ENCODE results near the gene TPRX2.

- TF ChIP-seq CTCF (IDR thresholded peaks at IDR 0.05; ENCODE audit: low read depth, low read length, missing input control), result no peak
- TF ChIP-seq GABPA (IDR thresholded peaks at IDR 0.05 in 1 of 2, conservative IDR thresholded peaks at IDR 0.05 in 1 of 2), result no peak
- no peak for TF ChIP-seq MAX (IDR thresholded peaks at IDR 0.05)
- TF ChIP-seq ZBTB33 (IDR thresholded peaks at IDR 0.05), result no peak
- TF ChIP-seq ATF3 (IDR thresholded peaks at IDR 0.05), result no peak
- TF ChIP-seq RXRA (IDR thresholded peaks at IDR 0.05), result no peak
- TF ChIP-seq REST (IDR thresholded peaks at IDR 0.05), result no peak
Observed at GRCh38 chr19:47826800-47827199, 32.2 kb upstream of the TPRX2 start.
